ENCODE results near the gene KPNA1.

KPNA1 gene

GRCh38 chr3:122514123-122515019 is at the start of gene KPNA1:
TSS of gene KPNA1 (minus strand) at chr3:122514939. CDS start at chr3:122496565, 18,374 bp downstream.
- H2AFZ ChIP-seq (ENCODE audit: low read length, unreplicated experiment): peak within 1 kb of the TSS; percentile 53
- H3K79me2 ChIP-seq (ENCODE audit: control insufficient read depth, insufficient read depth, low read length, unreplicated experiment): peaks cover 48% of the 10 kb centered on the region
- H3K36me3 ChIP-seq (ENCODE audit: insufficient read depth, low read length): no peaks in the 10 kb centered on the region
- peak within 1 kb of the TSS; percentile 84 for H3K4me3 ChIP-seq (ENCODE audit: low read depth, low read length)
- peak within 1 kb of the TSS; percentile 85 for H3K27ac ChIP-seq (ENCODE audit: low read depth, low read length)
- no peaks in the 10 kb centered on the region for H3K27me3 ChIP-seq (ENCODE audit: insufficient read depth, low read length)
- H3K4me1 ChIP-seq (ENCODE audit: control insufficient read depth, insufficient read depth, low read length, unreplicated experiment): peaks cover 21% of the 10 kb centered on the region

DNA sequence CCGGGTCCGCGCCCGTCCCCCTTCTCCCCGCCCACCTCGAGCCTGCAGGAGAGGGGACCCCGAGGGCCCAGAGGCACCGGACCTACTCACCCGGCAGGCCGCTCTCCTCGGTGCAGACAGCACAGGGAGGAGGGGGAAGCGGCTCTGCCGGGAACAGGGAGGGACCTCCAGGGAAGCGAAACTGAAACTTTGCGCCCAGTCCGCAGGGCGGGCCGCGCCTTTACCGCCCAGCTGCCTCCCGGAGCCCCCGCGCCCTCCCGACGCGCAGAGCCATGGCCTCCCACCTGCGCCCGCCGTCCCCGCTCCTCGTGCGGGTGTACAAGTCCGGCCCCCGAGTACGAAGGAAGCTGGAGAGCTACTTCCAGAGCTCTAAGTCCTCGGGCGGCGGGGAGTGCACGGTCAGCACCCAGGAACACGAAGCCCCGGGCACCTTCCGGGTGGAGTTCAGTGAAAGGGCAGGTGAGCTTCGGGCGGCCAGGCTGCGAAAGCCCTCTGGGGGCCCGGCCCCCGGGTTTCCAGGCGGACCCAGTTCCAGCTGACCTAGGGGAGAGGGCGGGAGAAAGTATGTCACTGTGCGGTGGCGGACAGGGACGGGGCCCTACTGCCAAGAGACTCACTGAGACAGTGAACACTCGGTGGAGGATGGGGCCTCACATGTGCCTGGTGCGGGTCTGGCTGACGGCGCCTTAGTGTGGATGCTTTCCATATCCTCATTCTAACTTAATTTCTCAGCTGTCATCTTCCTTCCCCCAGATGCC is 49.6 kb upstream of the KPNA1 start, which contains the start of the genes DTX3L and PARP9:
Gene DTX3L, plus strand, starts transcription at position 184 of the 758 bp plus-strand sequence. Its CDS starts 89 bp downstream, at position 273.
Gene PARP9, minus strand, starts transcription at position 146 of the 758 bp plus-strand sequence. CDS start 4,680 bp downstream, outside the sequence.
- Histone ChIP-seq H3K4me3 (ENCODE audit: low read depth, low read length) (peak within 1 kb of the TSS; percentile 83), H3K79me2 (ENCODE audit: control insufficient read depth, insufficient read depth, low read length, unreplicated experiment) (peaks cover 91% of the 10 kb centered on the region), H3K27me3 (ENCODE audit: insufficient read depth, low read length) (no peaks in the 10 kb centered on the region), H3K27ac (ENCODE audit: low read depth, low read length) (peak within 1 kb of the TSS; percentile 82), H2AFZ (ENCODE audit: low read length, unreplicated experiment) (peak within 1 kb of the TSS; percentile 51), H3K4me1 (ENCODE audit: control insufficient read depth, insufficient read depth, low read length, unreplicated experiment) (peaks cover 50% of the 10 kb centered on the region), H3K36me3 (ENCODE audit: insufficient read depth, low read length) (peaks cover 43% of the 10 kb centered on the region)

DNA sequence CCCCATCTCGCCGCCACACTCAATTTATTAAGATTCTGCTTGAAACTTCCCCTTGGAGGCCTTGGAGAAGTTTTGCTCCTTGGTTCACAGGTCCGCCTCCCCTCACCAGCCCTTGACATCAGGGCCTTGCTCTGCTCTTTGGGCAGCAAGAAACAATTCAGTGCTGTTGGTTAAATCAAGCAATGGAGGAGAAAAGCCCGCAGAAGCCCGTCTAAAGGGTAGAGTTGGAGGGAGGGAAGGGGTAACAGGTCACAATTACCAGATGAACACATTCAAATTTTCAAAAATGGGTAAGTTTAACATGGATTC is 48.9 kb upstream of the KPNA1 start:
- Histone ChIP-seq H2AFZ (ENCODE audit: low read length, unreplicated experiment) (peak overlapping the region; percentile 24), H3K79me2 (ENCODE audit: control insufficient read depth, insufficient read depth, low read length, unreplicated experiment) (peaks cover 85% of the 10 kb centered on the region), H3K27ac (ENCODE audit: low read depth, low read length) (peak overlapping the region; percentile 82)

DNA sequence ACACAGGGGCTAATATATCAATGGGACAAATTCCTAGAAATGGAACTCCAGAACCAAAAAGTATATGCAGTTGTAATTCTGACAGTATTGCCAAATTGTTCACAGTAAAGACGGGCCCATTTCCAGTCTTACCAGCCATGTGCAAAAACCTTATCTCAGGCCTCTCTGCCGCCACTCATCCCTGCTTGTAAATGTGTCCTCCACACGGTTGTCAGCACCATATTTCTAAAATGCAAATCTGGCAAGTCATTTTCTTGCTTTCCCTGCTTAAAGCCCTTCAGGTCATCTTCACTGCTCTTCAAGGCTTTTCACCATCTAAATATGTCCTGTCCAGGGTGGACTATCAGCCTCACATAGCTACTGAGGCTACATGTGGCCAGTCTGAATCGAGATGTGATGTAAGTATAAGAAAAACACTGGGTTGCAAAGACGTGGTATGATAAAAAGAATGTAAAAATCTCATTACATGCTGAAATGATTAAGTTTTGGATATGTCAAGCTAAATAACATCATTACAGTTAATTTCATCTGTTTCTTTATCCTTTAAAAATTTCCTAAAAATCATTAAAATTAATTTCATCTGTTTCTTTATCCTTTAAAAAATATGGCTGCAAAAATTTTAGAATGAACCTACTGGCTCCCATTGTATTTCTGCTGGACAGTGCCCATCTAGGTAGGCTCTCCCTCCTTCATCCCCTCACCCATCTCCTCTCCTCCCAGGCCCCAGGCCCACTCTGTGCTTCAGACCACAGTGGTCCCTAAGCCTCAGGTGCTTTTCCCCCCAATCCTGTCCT is 48.4 kb upstream of the KPNA1 start:
- H3K4me1 ChIP-seq (ENCODE audit: control insufficient read depth, insufficient read depth, low read length, unreplicated experiment): peaks cover 39% of the 10 kb centered on the region
- H3K79me2 ChIP-seq (ENCODE audit: control insufficient read depth, insufficient read depth, low read length, unreplicated experiment): peaks cover 83% of the 10 kb centered on the region
- peak overlapping the region; percentile 83 for H3K4me3 ChIP-seq (ENCODE audit: low read depth, low read length)
- peak overlapping the region; percentile 24 for H2AFZ ChIP-seq (ENCODE audit: low read length, unreplicated experiment)
- H3K27ac ChIP-seq (ENCODE audit: low read depth, low read length): peak overlapping the region; percentile 82
- no peaks in the 10 kb centered on the region for H3K27me3 ChIP-seq (ENCODE audit: insufficient read depth, low read length)
- H3K36me3 ChIP-seq (ENCODE audit: insufficient read depth, low read length): peaks cover 41% of the 10 kb centered on the region

More for the DNA sequence above, 48.9 kb upstream of the KPNA1 start:
- peaks cover 43% of the 10 kb centered on the region for H3K36me3 ChIP-seq (ENCODE audit: insufficient read depth, low read length)
- H3K4me3 ChIP-seq (ENCODE audit: low read depth, low read length): peak overlapping the region; percentile 83
- peaks cover 43% of the 10 kb centered on the region for H3K4me1 ChIP-seq (ENCODE audit: control insufficient read depth, insufficient read depth, low read length, unreplicated experiment)
- no peaks in the 10 kb centered on the region for H3K27me3 ChIP-seq (ENCODE audit: insufficient read depth, low read length)

GRCh38 chr3:122560680-122561079 is 45.9 kb upstream of the KPNA1 start:
- H2AFZ ChIP-seq (ENCODE audit: low read length, unreplicated experiment): no peak overlapping the region
- no peak overlapping the region for H3K27ac ChIP-seq (ENCODE audit: low read depth, low read length)
- peaks cover 64% of the 10 kb centered on the region for H3K79me2 ChIP-seq (ENCODE audit: control insufficient read depth, insufficient read depth, low read length, unreplicated experiment)
- H3K27me3 ChIP-seq (ENCODE audit: insufficient read depth, low read length): no peaks in the 10 kb centered on the region
- H3K4me1 ChIP-seq (ENCODE audit: control insufficient read depth, insufficient read depth, low read length, unreplicated experiment): peaks cover 28% of the 10 kb centered on the region
- H3K4me3 ChIP-seq (ENCODE audit: low read depth, low read length): no peak overlapping the region
- H3K36me3 ChIP-seq (ENCODE audit: insufficient read depth, low read length): peaks cover 39% of the 10 kb centered on the region

GRCh38 chr3:122559906-122560305 is 45.2 kb upstream of the KPNA1 start:
- H3K4me3 ChIP-seq (ENCODE audit: low read depth, low read length): no peak overlapping the region
- H3K4me1 ChIP-seq (ENCODE audit: control insufficient read depth, insufficient read depth, low read length, unreplicated experiment): peaks cover 30% of the 10 kb centered on the region
- peaks cover 64% of the 10 kb centered on the region for H3K79me2 ChIP-seq (ENCODE audit: control insufficient read depth, insufficient read depth, low read length, unreplicated experiment)
- H3K36me3 ChIP-seq (ENCODE audit: insufficient read depth, low read length): peaks cover 44% of the 10 kb centered on the region
- no peak overlapping the region for H3K27ac ChIP-seq (ENCODE audit: low read depth, low read length)
- H2AFZ ChIP-seq (ENCODE audit: low read length, unreplicated experiment): no peak overlapping the region
- no peaks in the 10 kb centered on the region for H3K27me3 ChIP-seq (ENCODE audit: insufficient read depth, low read length)

DNA sequence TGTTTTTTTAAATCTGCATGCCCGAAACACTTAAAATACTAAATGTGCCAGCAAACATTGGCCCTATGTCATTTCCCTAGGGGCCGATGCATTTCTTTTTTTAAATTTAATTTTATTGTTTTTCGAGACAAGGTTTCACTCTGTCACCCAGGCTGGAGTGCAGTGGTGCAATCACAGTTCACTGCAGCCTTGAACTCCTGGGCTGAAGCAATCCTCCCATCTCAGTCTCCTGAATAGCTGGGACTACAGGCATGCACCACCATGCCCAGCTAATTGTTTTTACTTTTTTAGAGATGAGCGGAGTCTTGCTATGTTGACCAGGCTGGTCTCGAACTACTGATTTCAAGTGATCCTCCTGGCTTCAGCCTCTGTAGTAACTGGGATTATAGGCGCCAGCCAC is 43.9 kb upstream of the KPNA1 start:
- no peak overlapping the region for H2AFZ ChIP-seq (ENCODE audit: low read length, unreplicated experiment)
- H3K27me3 ChIP-seq (ENCODE audit: insufficient read depth, low read length): no peaks in the 10 kb centered on the region
- H3K4me3 ChIP-seq (ENCODE audit: low read depth, low read length): no peak overlapping the region
- H3K79me2 ChIP-seq (ENCODE audit: control insufficient read depth, insufficient read depth, low read length, unreplicated experiment): peaks cover 52% of the 10 kb centered on the region
- peaks cover 30% of the 10 kb centered on the region for H3K4me1 ChIP-seq (ENCODE audit: control insufficient read depth, insufficient read depth, low read length, unreplicated experiment)
- H3K27ac ChIP-seq (ENCODE audit: low read depth, low read length): no peak overlapping the region
- H3K36me3 ChIP-seq (ENCODE audit: insufficient read depth, low read length): peaks cover 50% of the 10 kb centered on the region

DNA sequence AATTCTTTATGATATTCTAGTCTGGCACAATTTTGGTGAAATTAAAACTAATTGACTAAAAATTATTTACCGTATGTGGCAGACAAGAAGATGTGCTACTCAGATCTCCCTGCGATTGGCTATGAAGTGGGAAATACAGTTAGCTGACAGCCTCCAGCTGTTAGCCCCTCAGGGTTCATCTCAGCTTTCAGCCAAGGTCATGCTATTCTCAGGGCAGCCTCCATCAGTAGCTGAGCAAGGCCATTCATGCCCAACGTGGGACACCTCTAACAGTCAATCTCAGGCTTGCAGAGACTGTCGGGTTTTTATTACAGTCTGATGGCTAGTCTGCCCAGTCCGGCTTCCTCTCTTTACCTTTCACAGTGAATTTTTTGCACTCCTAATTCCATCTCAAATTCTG is 42.6 kb upstream of the KPNA1 start:
- Histone ChIP-seq H3K27ac (ENCODE audit: low read depth, low read length) (no peak overlapping the region), H3K36me3 (ENCODE audit: insufficient read depth, low read length) (peaks cover 61% of the 10 kb centered on the region), H3K79me2 (ENCODE audit: control insufficient read depth, insufficient read depth, low read length, unreplicated experiment) (peaks cover 39% of the 10 kb centered on the region), H3K4me3 (ENCODE audit: low read depth, low read length) (no peak overlapping the region), H3K27me3 (ENCODE audit: insufficient read depth, low read length) (no peaks in the 10 kb centered on the region), H2AFZ (ENCODE audit: low read length, unreplicated experiment) (no peak overlapping the region), H3K4me1 (ENCODE audit: control insufficient read depth, insufficient read depth, low read length, unreplicated experiment) (peaks cover 23% of the 10 kb centered on the region)

DNA sequence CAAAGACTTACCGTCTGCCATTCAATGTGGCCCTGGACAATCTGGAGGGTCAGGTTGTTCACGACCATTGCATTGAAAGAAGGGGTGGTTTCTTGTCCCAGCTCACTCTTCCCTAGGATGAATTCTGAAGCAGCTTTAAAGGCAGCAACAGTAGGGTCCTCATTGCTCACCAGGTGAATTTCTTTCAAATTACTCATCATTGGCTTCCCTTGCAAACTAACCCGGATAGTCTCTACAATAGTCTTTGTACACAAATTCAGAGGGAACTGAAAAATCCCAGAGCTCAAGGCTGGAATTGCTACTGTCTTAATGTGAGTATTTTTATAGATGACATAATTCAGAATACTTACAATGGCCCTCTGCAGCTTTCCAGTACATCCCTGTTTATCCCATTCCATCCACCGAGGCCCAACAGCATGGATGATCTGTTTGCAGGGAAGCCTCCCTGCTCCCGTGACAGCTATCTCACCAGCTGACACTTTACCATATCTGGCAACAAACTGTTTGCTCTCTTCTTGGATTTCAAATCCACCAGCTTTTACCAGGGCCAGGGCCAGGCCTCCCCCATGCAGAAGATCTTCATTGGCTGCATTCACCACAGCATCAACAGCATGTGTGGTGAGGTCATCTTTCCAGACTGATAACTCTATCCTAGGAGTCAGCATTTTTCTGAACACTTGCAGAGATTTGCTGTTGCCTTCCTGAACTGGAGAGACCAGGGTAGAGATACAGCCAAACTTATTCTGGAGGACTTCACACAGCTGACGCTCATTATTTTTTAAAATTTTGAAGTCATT is 40.7 kb upstream of the KPNA1 start:
- Histone ChIP-seq H3K27ac (ENCODE audit: low read depth, low read length) (no peak overlapping the region), H3K4me1 (ENCODE audit: control insufficient read depth, insufficient read depth, low read length, unreplicated experiment) (peaks cover 11% of the 10 kb centered on the region), H3K27me3 (ENCODE audit: insufficient read depth, low read length) (no peaks in the 10 kb centered on the region), H3K4me3 (ENCODE audit: low read depth, low read length) (no peak overlapping the region), H3K36me3 (ENCODE audit: insufficient read depth, low read length) (peaks cover 77% of the 10 kb centered on the region), H3K79me2 (ENCODE audit: control insufficient read depth, insufficient read depth, low read length, unreplicated experiment) (peaks cover 24% of the 10 kb centered on the region), H2AFZ (ENCODE audit: low read length, unreplicated experiment) (no peak overlapping the region)
